Measurements from ENCODE around the gene AGAP1. TPM values are rescaled to one million over a fixed set of nuclear protein-coding genes. Genes with fewer than 3 reads are reported as not detected.

AGAP1 gene
- total RNA-seq, 3 donors from 2014 or later (not counting 1 experiment from before 2014, with no cell fraction given) = 42.0 to 56.4 (median 45.7) TPM

DNA sequence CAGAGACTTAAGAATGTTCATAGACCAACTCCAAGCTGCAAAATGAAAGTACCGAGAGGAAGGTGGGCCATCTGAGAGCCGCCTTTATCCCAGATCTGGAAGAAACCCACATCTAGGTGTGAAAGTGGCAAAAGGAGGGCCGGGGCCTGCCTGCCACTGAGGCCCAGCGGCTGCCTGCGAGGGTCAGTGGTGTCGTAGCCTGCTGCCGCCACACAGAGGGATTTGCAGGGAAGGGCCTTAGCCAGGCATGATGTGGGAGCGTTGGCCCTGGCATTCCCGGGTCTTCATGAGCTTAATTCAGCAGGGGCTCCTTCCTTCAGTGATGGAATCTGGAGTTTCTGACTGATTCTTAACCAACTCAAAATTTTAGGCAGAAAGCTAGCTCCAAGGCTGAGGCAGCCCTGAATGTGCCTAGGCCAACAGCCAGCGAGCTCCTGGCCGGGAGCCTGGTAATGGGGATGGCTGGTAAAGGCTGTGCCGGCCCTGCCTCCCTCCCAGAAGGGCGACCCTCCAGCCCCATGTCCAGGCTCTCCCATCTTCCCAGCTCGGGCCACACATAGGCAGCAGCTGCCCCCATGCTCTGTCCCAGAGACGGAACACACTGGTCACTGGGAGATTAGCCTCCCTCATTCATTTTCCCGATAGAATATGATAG is 230.1 kb downstream of the AGAP1 start:
- intact Hi-C loops (cut with micrococcal nuclease) = no loop called here

DNA sequence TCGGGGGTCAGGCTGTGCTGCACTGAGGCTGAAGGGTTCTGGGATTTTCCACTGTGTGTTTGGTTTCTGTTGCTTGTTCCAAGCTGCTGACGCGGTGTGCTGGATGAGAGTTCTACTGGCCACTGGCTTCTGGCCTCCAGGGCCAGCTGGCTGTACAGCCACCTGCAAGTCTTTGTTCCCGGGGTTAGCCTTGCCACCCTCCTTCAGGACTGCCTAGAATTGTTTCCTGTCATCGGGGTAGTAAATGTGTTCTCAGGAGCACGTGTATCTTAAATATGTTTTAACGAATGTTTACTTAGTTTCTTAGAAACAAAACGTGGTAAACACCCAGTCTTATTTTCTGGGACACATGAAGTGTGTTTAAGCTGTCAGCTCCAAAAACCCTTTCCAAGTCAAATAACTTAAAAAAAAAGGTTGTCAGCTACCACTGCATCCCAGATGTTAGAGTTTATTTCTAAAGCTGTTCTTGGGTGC is 231.2 kb downstream of the AGAP1 start:
- Histone ChIP-seq H3K4me1 (ENCODE audit: control insufficient read depth, insufficient read depth, low read length) (peaks cover 5% of the 10 kb centered on the region), H3K27ac (ENCODE audit: low read length) (no peak overlapping the region), H3K36me3 (ENCODE audit: control insufficient read depth, insufficient read depth, low read length) (no peaks in the 10 kb centered on the region), H3K4me3 (ENCODE audit: low read length) (no peak overlapping the region), H3K27me3 (ENCODE audit: control insufficient read depth, insufficient read depth, low read length) (no peaks in the 10 kb centered on the region), H3K9me3 (ENCODE audit: control insufficient read depth, insufficient read depth, low read length) (no peaks in the 10 kb centered on the region)
- 90% methylated on average over 8 of the region's 8 CpGs for WGBS (ENCODE audit: insufficient coverage)
- DNase-seq = no peak
- Mint-ChIP-seq H3K4me3 (no peak overlapping the region), H3K4me1 (peaks cover 20 to 31% of the 10 kb centered on the region in 2 donors), H3K27me3 (ENCODE audit: low read depth in 2 of 2) (no peaks in the 10 kb centered on the region), H3K27ac (no peak overlapping the region), H3K9me3 (no peaks in the 10 kb centered on the region), H3K36me3 (no peaks in the 10 kb centered on the region)
- TF ChIP-seq, protein P1, sequence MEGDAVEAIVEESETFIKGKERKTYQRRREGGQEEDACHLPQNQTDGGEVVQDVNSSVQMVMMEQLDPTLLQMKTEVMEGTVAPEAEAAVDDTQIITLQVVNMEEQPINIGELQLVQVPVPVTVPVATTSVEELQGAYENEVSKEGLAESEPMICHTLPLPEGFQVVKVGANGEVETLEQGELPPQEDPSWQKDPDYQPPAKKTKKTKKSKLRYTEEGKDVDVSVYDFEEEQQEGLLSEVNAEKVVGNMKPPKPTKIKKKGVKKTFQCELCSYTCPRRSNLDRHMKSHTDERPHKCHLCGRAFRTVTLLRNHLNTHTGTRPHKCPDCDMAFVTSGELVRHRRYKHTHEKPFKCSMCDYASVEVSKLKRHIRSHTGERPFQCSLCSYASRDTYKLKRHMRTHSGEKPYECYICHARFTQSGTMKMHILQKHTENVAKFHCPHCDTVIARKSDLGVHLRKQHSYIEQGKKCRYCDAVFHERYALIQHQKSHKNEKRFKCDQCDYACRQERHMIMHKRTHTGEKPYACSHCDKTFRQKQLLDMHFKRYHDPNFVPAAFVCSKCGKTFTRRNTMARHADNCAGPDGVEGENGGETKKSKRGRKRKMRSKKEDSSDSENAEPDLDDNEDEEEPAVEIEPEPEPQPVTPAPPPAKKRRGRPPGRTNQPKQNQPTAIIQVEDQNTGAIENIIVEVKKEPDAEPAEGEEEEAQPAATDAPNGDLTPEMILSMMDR (IDR thresholded peaks at IDR 0.05) = no peak
- intact Hi-C loops (cut with micrococcal nuclease) = no loop called here
- ATAC-seq = no peak

More for the DNA sequence above, 230.1 kb downstream of the AGAP1 start:
- no peaks in the 10 kb centered on the region for H3K9me3 Mint-ChIP-seq
- H3K36me3 Mint-ChIP-seq = no peaks in the 10 kb centered on the region
- no peak overlapping the region for H3K27ac Mint-ChIP-seq
- no peak overlapping the region for H3K4me3 Mint-ChIP-seq
- 95% methylated on average over 15 of the region's 16 CpGs for WGBS (ENCODE audit: insufficient coverage)
- ATAC-seq (no peak), DNase-seq (no peak)
- no peak overlapping the region for H3K27ac ChIP-seq (ENCODE audit: low read length)
- no peak overlapping the region for H3K4me3 ChIP-seq (ENCODE audit: low read length)
- no peaks in the 10 kb centered on the region for H3K27me3 Mint-ChIP-seq (ENCODE audit: low read depth in 2 of 2)
- H3K36me3 ChIP-seq (ENCODE audit: control insufficient read depth, insufficient read depth, low read length) = no peaks in the 10 kb centered on the region
- peaks cover 23 to 33% of the 10 kb centered on the region in 2 donors for H3K4me1 Mint-ChIP-seq
- TF ChIP-seq, protein P1 (IDR thresholded peaks at IDR 0.05) = no peak
- H3K9me3 ChIP-seq (ENCODE audit: control insufficient read depth, insufficient read depth, low read length) = no peaks in the 10 kb centered on the region
- H3K27me3 ChIP-seq (ENCODE audit: control insufficient read depth, insufficient read depth, low read length) = no peaks in the 10 kb centered on the region
- peaks cover 5% of the 10 kb centered on the region for H3K4me1 ChIP-seq (ENCODE audit: control insufficient read depth, insufficient read depth, low read length)

DNA sequence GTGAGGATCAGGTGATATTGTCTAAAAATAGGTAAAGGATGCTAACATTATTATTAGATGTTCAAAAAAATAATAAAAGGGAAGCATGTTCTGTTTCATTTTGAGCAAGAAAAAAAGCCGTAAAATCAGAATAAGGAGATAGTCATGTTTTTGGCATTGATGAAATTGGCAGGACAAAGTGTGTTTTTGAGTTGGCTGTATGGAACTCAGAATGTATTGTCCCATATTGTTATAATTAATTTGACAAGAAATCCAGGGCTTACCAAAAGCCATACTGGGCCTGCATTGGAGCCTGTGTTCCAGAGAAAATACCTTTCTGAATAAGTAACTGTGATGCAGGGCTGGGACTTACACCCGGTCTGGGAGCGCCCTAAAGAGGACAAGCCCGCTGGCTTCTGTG is 232.0 kb downstream of the AGAP1 start:
- H3K9me3 Mint-ChIP-seq = no peaks in the 10 kb centered on the region
- Histone ChIP-seq H3K4me3 (ENCODE audit: low read length) (no peak overlapping the region), H3K9me3 (ENCODE audit: control insufficient read depth, insufficient read depth, low read length) (no peaks in the 10 kb centered on the region), H3K4me1 (ENCODE audit: control insufficient read depth, insufficient read depth, low read length) (no peaks in the 10 kb centered on the region), H3K27me3 (ENCODE audit: control insufficient read depth, insufficient read depth, low read length) (no peaks in the 10 kb centered on the region), H3K27ac (ENCODE audit: low read length) (no peak overlapping the region), H3K36me3 (ENCODE audit: control insufficient read depth, insufficient read depth, low read length) (no peaks in the 10 kb centered on the region)
- no peaks in the 10 kb centered on the region for H3K27me3 Mint-ChIP-seq (ENCODE audit: low read depth in 2 of 2)
- TF ChIP-seq, protein P1 (IDR thresholded peaks at IDR 0.05) = no peak
- H3K4me1 Mint-ChIP-seq = peaks cover 12 to 24% of the 10 kb centered on the region in 2 donors
- DNase-seq (no peak), ATAC-seq (no peak)
- no peak overlapping the region for H3K4me3 Mint-ChIP-seq
- intact Hi-C loops (cut with micrococcal nuclease) = no loop called here
- H3K36me3 Mint-ChIP-seq = no peaks in the 10 kb centered on the region
- WGBS (ENCODE audit: insufficient coverage) = 98% methylated on average over 4 of the region's 4 CpGs
- no peak overlapping the region for H3K27ac Mint-ChIP-seq

DNA sequence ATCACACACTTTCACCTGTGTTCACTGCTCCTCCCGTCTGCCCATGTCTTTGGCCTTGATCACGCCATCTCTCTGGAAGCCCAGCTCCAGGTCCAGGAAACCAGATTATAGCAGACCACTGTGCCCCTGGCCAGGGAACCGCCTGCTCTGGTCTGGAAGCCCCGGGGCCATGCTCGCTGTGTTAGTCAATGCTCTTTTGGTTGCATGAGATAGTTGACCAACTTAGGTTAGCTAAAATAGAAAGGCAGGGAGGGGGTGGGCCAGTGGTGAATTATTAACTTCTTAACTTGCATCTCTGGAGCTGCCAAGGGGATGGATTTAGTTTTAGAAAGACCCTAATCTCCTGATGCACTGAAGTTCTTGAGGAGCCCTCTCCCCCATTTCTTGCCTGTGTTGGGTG is 232.7 kb downstream of the AGAP1 start:
- 89% methylated on average over 5 of the region's 5 CpGs for WGBS (ENCODE audit: insufficient coverage)
- no peaks in the 10 kb centered on the region for H3K9me3 ChIP-seq (ENCODE audit: control insufficient read depth, insufficient read depth, low read length)
- ATAC-seq (no peak), DNase-seq (no peak)
- Mint-ChIP-seq H3K4me3 (no peak overlapping the region), H3K27ac (no peak overlapping the region), H3K4me1 (peaks cover 17 to 21% of the 10 kb centered on the region in 2 donors), H3K27me3 (ENCODE audit: low read depth in 2 of 2) (no peaks in the 10 kb centered on the region), H3K9me3 (no peaks in the 10 kb centered on the region), H3K36me3 (no peaks in the 10 kb centered on the region)
- no peaks in the 10 kb centered on the region for H3K27me3 ChIP-seq (ENCODE audit: control insufficient read depth, insufficient read depth, low read length)
- intact Hi-C loops (cut with micrococcal nuclease) = no loop called here
- H3K27ac ChIP-seq (ENCODE audit: low read length) = no peak overlapping the region
- TF ChIP-seq, protein P1 (IDR thresholded peaks at IDR 0.05) = no peak
- no peak overlapping the region for H3K4me3 ChIP-seq (ENCODE audit: low read length)
- H3K4me1 ChIP-seq (ENCODE audit: control insufficient read depth, insufficient read depth, low read length) = no peaks in the 10 kb centered on the region
- H3K36me3 ChIP-seq (ENCODE audit: control insufficient read depth, insufficient read depth, low read length) = no peaks in the 10 kb centered on the region

All from natural killer cell (primary cell).